ENCODE results near the gene OMA1. TPM values are rescaled to one million over a fixed set of nuclear protein-coding genes. Genes with fewer than 3 reads are reported as not detected.
"Not testable (repeated sequence)": the region's sequence is repeated elsewhere in the genome, so short reads cannot be mapped to it uniquely, and the experiment has no call there.

OMA1 gene
- total RNA-seq, 1 donor from 2014 or later, result 134 TPM

DNA sequence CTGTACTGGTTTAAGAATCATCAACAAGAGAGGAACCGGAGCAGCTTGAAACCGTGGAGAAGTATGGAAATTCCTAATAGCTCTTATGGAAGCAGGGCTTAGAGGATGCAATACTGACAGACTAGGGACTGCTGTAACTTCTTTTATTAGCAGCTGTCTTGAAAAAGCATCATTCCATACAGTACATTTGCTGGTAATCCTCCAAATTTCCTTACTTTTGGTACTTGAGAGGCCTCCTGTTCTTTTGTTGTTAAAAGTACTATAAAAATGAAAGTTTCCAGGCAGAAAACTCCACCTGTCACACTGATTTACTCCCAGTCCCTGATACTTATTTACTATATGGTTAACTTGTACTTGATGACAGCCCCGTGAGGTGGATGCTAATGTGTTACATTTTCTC is 7.7 kb downstream of the OMA1 start:
- no peaks in the 10 kb centered on the region for H3K27me3 ChIP-seq (ENCODE audit: control insufficient read depth in 3 of 3, insufficient read depth in 3 of 3, low read length in 3 of 3)
- no peak overlapping the region for H3K9ac ChIP-seq (ENCODE audit: low read depth in 1 of 3, low read length in 3 of 3)
- H3K27ac ChIP-seq (ENCODE audit: low read depth, low read length), result no peak overlapping the region
- H3K4me1 ChIP-seq (ENCODE audit: control insufficient read depth in 3 of 3, insufficient read depth in 3 of 3, low read length in 3 of 3), result no peaks in the 10 kb centered on the region
- peaks cover 0 to 5% (median 2%) of the 10 kb centered on the region in 3 donors for H3K36me3 ChIP-seq (ENCODE audit: control insufficient read depth in 3 of 3, insufficient read depth in 3 of 3, low read length in 3 of 3)
- H3K9me3 ChIP-seq (ENCODE audit: control insufficient read depth in 3 of 3, low read length in 3 of 3), result no peaks in the 10 kb centered on the region
- no peak overlapping the region for H3K4me3 ChIP-seq (ENCODE audit: low read length in 3 of 3)

DNA sequence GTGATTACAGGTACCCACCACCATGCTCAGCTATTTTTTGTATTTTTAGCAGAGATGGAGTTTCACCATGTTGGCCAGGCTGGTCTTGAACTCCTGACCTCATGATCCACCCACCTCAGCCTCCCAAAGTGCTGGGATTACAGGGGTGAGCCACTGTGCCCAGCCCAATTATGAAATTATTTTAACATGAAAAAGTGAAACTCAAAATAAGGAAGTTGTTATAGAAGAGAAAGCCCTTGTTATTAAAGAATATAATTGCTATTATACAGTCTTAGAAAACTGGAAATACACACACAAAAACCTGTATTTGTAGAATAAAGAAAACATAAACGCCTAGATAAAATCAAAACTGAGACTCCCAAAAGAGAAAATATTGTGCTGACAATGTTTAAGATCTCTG is 14.7 kb downstream of the OMA1 start:
- not testable (repeated sequence) for H3K4me3 ChIP-seq (ENCODE audit: low read length in 3 of 3); H3K36me3 ChIP-seq (ENCODE audit: control insufficient read depth in 3 of 3, insufficient read depth in 3 of 3, low read length in 3 of 3); H3K27me3 ChIP-seq (ENCODE audit: control insufficient read depth in 3 of 3, insufficient read depth in 3 of 3, low read length in 3 of 3); H3K4me1 ChIP-seq (ENCODE audit: control insufficient read depth in 3 of 3, insufficient read depth in 3 of 3, low read length in 3 of 3); H3K27ac ChIP-seq (ENCODE audit: low read depth, low read length); H3K9ac ChIP-seq (ENCODE audit: low read depth in 1 of 3, low read length in 3 of 3); H3K9me3 ChIP-seq (ENCODE audit: control insufficient read depth in 3 of 3, low read length in 3 of 3)

DNA sequence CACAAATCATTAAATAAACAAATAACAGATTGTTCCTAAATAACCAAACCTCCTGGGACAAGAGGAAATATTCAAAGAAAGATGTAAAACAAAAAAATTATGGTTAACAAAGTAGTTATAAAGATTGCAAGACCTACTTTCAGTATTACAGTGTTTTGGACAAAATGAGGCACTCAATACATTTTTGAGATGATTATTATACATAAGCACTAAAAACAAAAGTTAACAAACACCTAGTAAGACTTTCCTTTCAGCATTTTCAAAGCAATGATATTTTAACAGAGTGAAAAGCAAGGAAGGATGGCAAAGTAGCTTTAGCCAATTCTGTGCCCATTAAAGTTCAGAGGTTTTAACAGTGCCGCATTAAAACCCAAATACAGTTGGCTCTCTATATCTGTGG is 17.2 kb downstream of the OMA1 start:
- Histone ChIP-seq H3K9me3 (ENCODE audit: control insufficient read depth in 3 of 3, low read length in 3 of 3) (no peaks in the 10 kb centered on the region), H3K9ac (ENCODE audit: low read depth in 1 of 3, low read length in 3 of 3) (no peak overlapping the region), H3K4me1 (ENCODE audit: control insufficient read depth in 3 of 3, insufficient read depth in 3 of 3, low read length in 3 of 3) (no peaks in the 10 kb centered on the region), H3K36me3 (ENCODE audit: control insufficient read depth in 3 of 3, insufficient read depth in 3 of 3, low read length in 3 of 3) (peaks cover 0 to 19% (median 3%) of the 10 kb centered on the region in 3 donors), H3K4me3 (ENCODE audit: low read length in 3 of 3) (no peak overlapping the region), H3K27me3 (ENCODE audit: control insufficient read depth in 3 of 3, insufficient read depth in 3 of 3, low read length in 3 of 3) (no peaks in the 10 kb centered on the region), H3K27ac (ENCODE audit: low read depth, low read length) (no peak overlapping the region)

DNA sequence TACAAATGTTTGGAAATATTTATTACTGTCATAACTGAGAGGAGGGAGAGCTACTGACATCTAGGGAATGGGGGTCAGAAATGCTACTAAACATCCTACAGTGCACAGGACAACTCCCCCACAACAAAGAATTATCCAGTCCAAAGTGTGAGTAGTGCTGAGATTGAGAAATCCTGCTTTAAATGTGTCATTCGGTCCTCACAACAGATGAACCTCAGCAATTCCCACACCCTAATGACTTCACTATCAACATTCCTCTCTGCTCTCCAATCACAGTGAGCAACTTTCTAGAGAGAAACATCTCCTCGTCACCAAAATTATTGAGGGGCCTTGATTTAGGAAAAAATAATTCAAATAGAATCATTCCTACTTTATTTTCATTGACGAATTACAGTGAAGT is 18.0 kb downstream of the OMA1 start:
- H3K4me1 ChIP-seq (ENCODE audit: control insufficient read depth in 3 of 3, insufficient read depth in 3 of 3, low read length in 3 of 3), result no peaks in the 10 kb centered on the region
- no peaks in the 10 kb centered on the region for H3K27me3 ChIP-seq (ENCODE audit: control insufficient read depth in 3 of 3, insufficient read depth in 3 of 3, low read length in 3 of 3)
- H3K9me3 ChIP-seq (ENCODE audit: control insufficient read depth in 3 of 3, low read length in 3 of 3), result no peaks in the 10 kb centered on the region
- H3K4me3 ChIP-seq (ENCODE audit: low read length in 3 of 3), result no peak overlapping the region
- H3K27ac ChIP-seq (ENCODE audit: low read depth, low read length), result no peak overlapping the region
- H3K36me3 ChIP-seq (ENCODE audit: control insufficient read depth in 3 of 3, insufficient read depth in 3 of 3, low read length in 3 of 3), result peaks cover 0 to 20% (median 3%) of the 10 kb centered on the region in 3 donors
- H3K9ac ChIP-seq (ENCODE audit: low read depth in 1 of 3, low read length in 3 of 3), result no peak overlapping the region

DNA sequence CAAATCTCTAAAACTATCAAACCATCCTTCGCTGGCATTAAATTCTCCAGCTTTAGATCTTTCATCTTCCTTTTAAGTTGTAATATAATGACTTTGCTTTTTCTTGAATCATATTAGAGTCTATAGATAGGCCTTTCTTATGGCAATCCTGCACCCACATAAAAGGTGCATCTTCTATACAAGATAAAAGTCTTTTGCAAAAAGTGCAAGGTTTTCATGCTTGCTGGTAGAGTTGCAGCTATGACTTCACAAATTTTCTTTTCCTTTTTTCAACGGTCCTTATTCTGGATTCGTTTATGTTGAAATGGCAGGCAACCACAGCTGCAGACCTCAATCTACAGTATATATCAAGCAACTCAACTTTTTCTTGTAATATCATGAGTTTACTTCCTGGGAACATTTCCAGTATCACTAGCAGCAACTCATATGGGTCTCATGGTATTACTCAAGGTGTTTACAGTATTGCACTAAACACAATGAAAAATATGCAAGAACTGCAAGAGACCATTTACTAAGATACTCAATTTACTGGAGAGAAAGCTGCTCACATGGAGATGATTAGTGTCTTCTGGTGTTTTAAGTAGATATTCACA is 22.1 kb downstream of the OMA1 start:
- Histone ChIP-seq H3K27ac (ENCODE audit: low read depth, low read length) (no peak overlapping the region), H3K4me3 (ENCODE audit: low read length in 3 of 3) (no peak overlapping the region), H3K4me1 (ENCODE audit: control insufficient read depth in 3 of 3, insufficient read depth in 3 of 3, low read length in 3 of 3) (no peaks in the 10 kb centered on the region), H3K36me3 (ENCODE audit: control insufficient read depth in 3 of 3, insufficient read depth in 3 of 3, low read length in 3 of 3) (peaks cover 0 to 23% (median 3%) of the 10 kb centered on the region in 3 donors), H3K9me3 (ENCODE audit: control insufficient read depth in 3 of 3, low read length in 3 of 3) (no peaks in the 10 kb centered on the region), H3K27me3 (ENCODE audit: control insufficient read depth in 3 of 3, insufficient read depth in 3 of 3, low read length in 3 of 3) (no peaks in the 10 kb centered on the region), H3K9ac (ENCODE audit: low read depth in 1 of 3, low read length in 3 of 3) (no peak overlapping the region)

DNA sequence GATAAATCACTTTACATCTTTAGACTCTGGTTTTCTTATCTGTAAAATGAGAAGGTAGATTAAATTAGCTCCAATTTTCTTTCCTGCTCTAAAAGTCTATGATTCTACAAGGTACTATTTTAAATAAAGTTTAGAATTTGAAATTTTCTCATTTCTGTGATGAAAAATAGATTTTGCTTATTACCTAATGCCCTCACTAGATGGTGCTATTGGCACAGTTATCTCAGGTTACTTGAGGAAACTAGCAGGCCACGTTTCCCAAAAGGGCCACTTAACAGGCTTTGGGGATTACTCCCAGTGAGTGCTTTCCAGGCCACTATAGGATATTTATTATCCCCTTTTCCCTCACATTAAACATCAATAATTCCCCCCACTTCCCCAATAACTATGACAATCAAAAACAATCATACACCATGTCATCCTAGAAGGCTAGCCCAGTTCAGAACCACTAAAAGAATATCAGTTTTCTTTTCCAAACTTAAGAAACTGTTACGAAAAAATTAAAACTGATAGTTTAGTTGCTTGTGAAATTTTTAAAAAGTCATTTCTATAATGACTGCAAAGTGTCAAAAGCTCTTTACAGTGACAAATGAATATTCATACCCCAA is 30.6 kb downstream of the OMA1 start:
- Histone ChIP-seq H3K9me3 (ENCODE audit: control insufficient read depth in 3 of 3, low read length in 3 of 3) (peaks cover 0 to 3% (median 3%) of the 10 kb centered on the region in 3 donors), H3K27me3 (ENCODE audit: control insufficient read depth in 3 of 3, insufficient read depth in 3 of 3, low read length in 3 of 3) (no peaks in the 10 kb centered on the region), H3K27ac (ENCODE audit: low read depth, low read length) (no peak overlapping the region), H3K4me1 (ENCODE audit: control insufficient read depth in 3 of 3, insufficient read depth in 3 of 3, low read length in 3 of 3) (peaks cover 0 to 9% (median 7%) of the 10 kb centered on the region in 3 donors), H3K4me3 (ENCODE audit: low read length in 3 of 3) (no peak overlapping the region), H3K9ac (ENCODE audit: low read depth in 1 of 3, low read length in 3 of 3) (no peak overlapping the region), H3K36me3 (ENCODE audit: control insufficient read depth in 3 of 3, insufficient read depth in 3 of 3, low read length in 3 of 3) (peaks cover 0 to 11% (median 0%) of the 10 kb centered on the region in 3 donors)

DNA sequence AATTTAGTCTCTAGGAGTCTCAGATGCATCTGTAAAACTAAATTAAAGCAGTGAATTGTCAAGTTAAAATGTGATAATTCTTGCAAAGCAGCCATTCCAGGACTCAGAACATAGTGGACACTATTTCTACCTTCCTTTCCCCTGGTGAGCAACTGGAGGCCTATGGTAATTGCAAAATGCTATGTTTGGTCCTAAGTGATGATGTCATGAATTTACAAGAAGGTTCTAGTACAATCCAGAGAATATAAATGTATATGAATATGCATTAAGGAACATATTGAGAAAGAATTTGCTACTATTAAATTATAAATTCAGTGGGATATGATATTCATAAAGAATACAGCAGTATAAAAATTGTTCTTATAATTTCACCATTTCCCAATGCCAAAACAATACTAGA is 32.6 kb downstream of the OMA1 start:
- Histone ChIP-seq H3K9me3 (ENCODE audit: control insufficient read depth in 3 of 3, low read length in 3 of 3) (peaks cover 0 to 3% (median 3%) of the 10 kb centered on the region in 3 donors), H3K36me3 (ENCODE audit: control insufficient read depth in 3 of 3, insufficient read depth in 3 of 3, low read length in 3 of 3) (peaks cover 0 to 11% (median 0%) of the 10 kb centered on the region in 3 donors), H3K4me1 (ENCODE audit: control insufficient read depth in 3 of 3, insufficient read depth in 3 of 3, low read length in 3 of 3) (peaks cover 0 to 9% (median 7%) of the 10 kb centered on the region in 3 donors), H3K4me3 (ENCODE audit: low read length in 3 of 3) (no peak overlapping the region), H3K27me3 (ENCODE audit: control insufficient read depth in 3 of 3, insufficient read depth in 3 of 3, low read length in 3 of 3) (no peaks in the 10 kb centered on the region), H3K27ac (ENCODE audit: low read depth, low read length) (no peak overlapping the region), H3K9ac (ENCODE audit: low read depth in 1 of 3, low read length in 3 of 3) (no peak overlapping the region)

DNA sequence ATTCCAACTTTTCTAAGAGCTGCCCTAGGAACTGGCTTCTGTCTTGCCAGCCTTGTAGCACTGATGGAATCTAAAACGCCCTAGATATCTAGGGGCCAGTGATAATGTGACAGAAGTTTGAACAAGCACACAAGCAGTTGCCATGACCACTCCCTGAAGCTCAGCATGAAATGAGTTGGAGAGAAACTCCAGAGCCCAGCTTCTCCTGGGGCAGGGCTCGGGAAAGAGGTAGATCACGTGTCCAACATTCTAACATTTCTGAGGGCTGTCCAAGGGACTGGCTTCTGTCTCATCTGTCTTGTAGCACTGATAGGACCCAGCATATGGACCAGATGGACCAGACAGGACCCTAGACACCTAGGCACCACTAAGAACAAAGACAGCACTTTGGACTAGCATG is 37.9 kb downstream of the OMA1 start:
- H3K9me3 ChIP-seq (ENCODE audit: control insufficient read depth in 3 of 3, low read length in 3 of 3), result peaks cover 0 to 3% (median 3%) of the 10 kb centered on the region in 3 donors
- H3K9ac ChIP-seq (ENCODE audit: low read depth in 1 of 3, low read length in 3 of 3), result no peak overlapping the region
- no peaks in the 10 kb centered on the region for H3K27me3 ChIP-seq (ENCODE audit: control insufficient read depth in 3 of 3, insufficient read depth in 3 of 3, low read length in 3 of 3)
- no peak overlapping the region for H3K4me3 ChIP-seq (ENCODE audit: low read length in 3 of 3)
- H3K27ac ChIP-seq (ENCODE audit: low read depth, low read length), result no peak overlapping the region
- H3K4me1 ChIP-seq (ENCODE audit: control insufficient read depth in 3 of 3, insufficient read depth in 3 of 3, low read length in 3 of 3), result no peaks in the 10 kb centered on the region
- peaks cover 0 to 19% (median 2%) of the 10 kb centered on the region in 3 donors for H3K36me3 ChIP-seq (ENCODE audit: control insufficient read depth in 3 of 3, insufficient read depth in 3 of 3, low read length in 3 of 3)

DNA sequence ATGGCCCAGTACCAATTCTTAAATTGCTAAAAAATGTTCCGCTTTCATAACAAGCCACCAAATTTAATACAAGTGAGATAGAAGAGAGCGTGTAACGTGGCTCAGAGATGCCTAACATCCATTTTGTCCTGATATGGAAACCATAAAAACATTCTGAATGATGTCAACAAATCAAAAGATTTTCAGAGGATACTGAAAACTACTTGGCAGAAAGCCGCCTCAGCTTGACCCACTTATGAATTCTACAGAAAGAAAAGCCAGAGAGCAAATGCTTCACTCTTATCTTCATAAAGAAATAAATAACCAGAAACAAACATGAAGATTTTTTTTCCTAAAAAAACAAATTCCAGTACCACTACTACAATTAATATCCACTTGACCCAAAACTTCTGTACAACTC is 41.2 kb downstream of the OMA1 start:
- Histone ChIP-seq H3K27ac (ENCODE audit: low read depth, low read length) (no peak overlapping the region), H3K9ac (ENCODE audit: low read depth in 1 of 3, low read length in 3 of 3) (no peak overlapping the region), H3K27me3 (ENCODE audit: control insufficient read depth in 3 of 3, insufficient read depth in 3 of 3, low read length in 3 of 3) (no peaks in the 10 kb centered on the region), H3K4me1 (ENCODE audit: control insufficient read depth in 3 of 3, insufficient read depth in 3 of 3, low read length in 3 of 3) (no peaks in the 10 kb centered on the region), H3K9me3 (ENCODE audit: control insufficient read depth in 3 of 3, low read length in 3 of 3) (no peaks in the 10 kb centered on the region), H3K36me3 (ENCODE audit: control insufficient read depth in 3 of 3, insufficient read depth in 3 of 3, low read length in 3 of 3) (peaks cover 2 to 19% (median 4%) of the 10 kb centered on the region in 3 donors), H3K4me3 (ENCODE audit: low read length in 3 of 3) (no peak overlapping the region)

DNA sequence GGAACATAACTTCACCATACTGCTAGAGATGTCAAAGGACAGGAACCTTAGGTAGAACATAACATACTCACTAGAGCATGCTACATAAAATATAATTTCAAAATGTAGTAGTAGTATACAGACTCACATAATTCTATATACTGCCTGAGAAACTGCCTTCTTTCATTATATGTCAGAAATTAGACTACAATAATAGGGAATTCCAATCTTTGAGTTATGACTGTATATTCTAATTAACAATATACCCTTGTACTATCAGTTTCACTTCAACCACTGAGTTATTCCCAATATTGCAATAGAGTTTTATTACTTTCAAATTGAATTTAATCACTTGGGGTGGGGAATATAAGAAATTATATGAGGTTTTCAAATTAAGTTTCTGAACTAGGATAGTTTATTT is 44.0 kb downstream of the OMA1 start:
- H3K4me3 ChIP-seq (ENCODE audit: low read length in 3 of 3), result no peak overlapping the region
- H3K4me1 ChIP-seq (ENCODE audit: control insufficient read depth in 3 of 3, insufficient read depth in 3 of 3, low read length in 3 of 3), result no peaks in the 10 kb centered on the region
- no peaks in the 10 kb centered on the region for H3K9me3 ChIP-seq (ENCODE audit: control insufficient read depth in 3 of 3, low read length in 3 of 3)
- no peak overlapping the region for H3K27ac ChIP-seq (ENCODE audit: low read depth, low read length)
- no peak overlapping the region for H3K9ac ChIP-seq (ENCODE audit: low read depth in 1 of 3, low read length in 3 of 3)
- H3K36me3 ChIP-seq (ENCODE audit: control insufficient read depth in 3 of 3, insufficient read depth in 3 of 3, low read length in 3 of 3), result peaks cover 2 to 16% (median 4%) of the 10 kb centered on the region in 3 donors
- H3K27me3 ChIP-seq (ENCODE audit: control insufficient read depth in 3 of 3, insufficient read depth in 3 of 3, low read length in 3 of 3), result no peaks in the 10 kb centered on the region

Measured in skeletal muscle tissue (tissue), 4 donors.